SK-N-MC (cell line): ENCODE data around the gene LHFPL2.

Source experiments
- EZH2 ChIP-seq: fragments of 200-600 bp; sonication (generic); IDR thresholded peaks from one replicate; pipeline ENCODE4 v1.6.1; 2017; ENCODE audit warnings: antibody characterized with exemption
- POLR2AphosphoS5 ChIP-seq: IDR thresholded peaks from 2 replicates; pipeline ENCODE4 v1.6.1; 2012; ENCODE audit warnings: mild to moderate bottlenecking, low read depth, low read length, borderline replicate concordance

DNA sequence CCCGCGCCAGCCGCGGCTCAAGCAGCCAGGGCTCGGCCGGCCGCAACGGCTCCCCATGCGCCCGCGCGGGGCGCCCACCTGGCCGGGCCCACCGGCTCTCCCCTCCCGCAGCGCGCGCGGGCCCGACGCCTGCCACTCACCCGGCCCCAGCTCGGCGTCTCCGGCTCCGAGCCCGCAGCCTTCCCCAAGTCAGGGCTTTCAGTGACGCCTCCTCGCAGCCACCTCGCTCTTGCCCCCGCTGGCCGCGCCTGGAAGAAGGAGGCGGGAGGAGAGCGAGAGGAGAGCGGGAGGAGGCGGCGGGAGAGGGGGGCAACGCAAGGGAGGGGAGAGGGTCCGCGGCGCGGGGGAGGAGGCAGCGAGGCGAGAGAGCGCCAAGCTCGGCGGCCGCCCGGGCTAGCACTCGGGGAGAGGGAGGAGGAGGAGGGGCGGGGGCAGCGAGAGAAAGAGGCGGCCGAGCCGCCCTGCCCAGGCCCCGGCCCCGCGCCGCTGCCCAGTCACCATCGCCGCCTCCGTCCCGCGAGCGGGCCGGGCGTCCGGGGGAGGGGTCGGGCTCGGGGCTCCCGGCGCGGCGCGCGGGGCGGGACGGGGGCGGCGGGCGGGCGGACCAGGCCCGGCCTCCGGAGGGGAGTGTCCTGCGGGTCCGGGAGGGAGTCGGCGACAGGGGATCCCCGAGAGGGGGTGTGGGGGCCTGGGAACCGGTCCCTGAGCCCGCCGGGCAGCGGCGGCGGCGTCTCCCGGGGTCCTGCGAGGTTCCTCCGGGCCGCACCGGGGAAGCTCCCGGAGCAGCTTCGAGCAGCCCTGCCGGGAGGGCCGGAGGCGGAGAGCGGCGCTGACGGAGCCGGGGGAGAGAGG, at the start of gene LHFPL2:
- TF ChIP-seq POLR2AphosphoS5 (no peak), EZH2 (no peak)
